ENCODE results near the gene SCN7A. TPM values are rescaled to one million over a fixed set of nuclear protein-coding genes. Genes with fewer than 3 reads are reported as not detected.
"Not testable (repeated sequence)": the region's sequence is repeated elsewhere in the genome, so short reads cannot be mapped to it uniquely, and the experiment has no call there.

Gene SCN7A
- total RNA-seq, 2 donors from 2014 or later = not detected

DNA sequence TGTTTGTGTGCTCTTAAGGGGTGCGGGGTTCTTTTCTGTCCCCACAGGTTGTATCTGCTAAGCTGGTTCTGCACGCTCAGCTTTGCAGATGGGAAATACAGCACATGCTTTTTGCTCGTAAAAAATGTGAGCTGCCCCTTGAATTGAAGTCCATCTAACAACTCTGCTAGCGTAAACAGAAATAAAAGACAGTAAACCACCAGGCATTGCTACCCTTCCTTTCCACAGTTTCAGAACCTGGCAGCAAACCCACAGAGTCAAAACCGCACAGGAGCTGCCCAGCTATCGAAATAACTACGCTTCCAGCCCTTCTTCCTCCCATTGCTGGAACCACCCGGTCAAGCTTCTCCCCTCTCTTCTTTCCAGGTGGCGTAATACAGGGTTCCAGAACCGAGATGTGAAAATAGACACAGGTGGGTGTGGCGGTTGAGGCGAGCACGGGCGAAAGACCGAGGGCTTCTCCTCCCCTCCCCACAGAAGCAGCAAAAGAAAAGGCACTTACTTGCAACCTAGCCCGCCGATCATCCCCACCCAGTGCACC, 118.8 kb downstream of the SCN7A start:
- DNase-seq = no peak
- H3K27ac Mint-ChIP-seq = no peak overlapping the region
- peak overlapping the region; percentile 76 for H3K4me3 Mint-ChIP-seq
- peaks cover 9% of the 10 kb centered on the region for H3K4me1 Mint-ChIP-seq
- no peak for ATAC-seq
- peaks cover 31% of the 10 kb centered on the region for H3K27me3 Mint-ChIP-seq
- H3K36me3 Mint-ChIP-seq (ENCODE audit: low read depth) = no peaks in the 10 kb centered on the region
- no peaks in the 10 kb centered on the region for H3K9me3 ChIP-seq (ENCODE audit: control insufficient read depth, low read length, poor library complexity, severe bottlenecking)

DNA sequence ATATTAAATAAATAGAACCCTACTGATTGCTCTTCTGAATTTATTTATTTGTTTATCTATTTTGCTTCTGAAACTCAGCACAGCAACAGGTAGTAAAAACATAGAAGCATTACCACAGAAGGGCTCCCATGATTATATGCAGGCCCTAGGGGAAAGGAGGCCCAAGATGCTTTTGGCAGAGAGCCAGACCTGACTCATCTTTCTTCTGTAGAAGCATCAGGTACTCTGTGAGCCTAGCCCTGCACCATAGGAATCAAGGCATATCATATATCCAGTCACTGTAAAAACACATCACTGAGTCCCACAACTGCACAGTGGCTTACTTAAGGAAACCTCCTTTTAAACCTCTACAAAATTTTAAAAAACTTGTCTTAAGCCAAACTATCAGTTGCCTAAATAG, 120.1 kb downstream of the SCN7A start:
- Mint-ChIP-seq H3K27me3 (peaks cover 31% of the 10 kb centered on the region), H3K36me3 (ENCODE audit: low read depth) (no peaks in the 10 kb centered on the region), H3K4me3 (no peak overlapping the region), H3K27ac (no peak overlapping the region), H3K4me1 (peaks cover 9% of the 10 kb centered on the region)
- ATAC-seq (no peak), DNase-seq (no peak)
- no peaks in the 10 kb centered on the region for H3K9me3 ChIP-seq (ENCODE audit: control insufficient read depth, low read length, poor library complexity, severe bottlenecking)

DNA sequence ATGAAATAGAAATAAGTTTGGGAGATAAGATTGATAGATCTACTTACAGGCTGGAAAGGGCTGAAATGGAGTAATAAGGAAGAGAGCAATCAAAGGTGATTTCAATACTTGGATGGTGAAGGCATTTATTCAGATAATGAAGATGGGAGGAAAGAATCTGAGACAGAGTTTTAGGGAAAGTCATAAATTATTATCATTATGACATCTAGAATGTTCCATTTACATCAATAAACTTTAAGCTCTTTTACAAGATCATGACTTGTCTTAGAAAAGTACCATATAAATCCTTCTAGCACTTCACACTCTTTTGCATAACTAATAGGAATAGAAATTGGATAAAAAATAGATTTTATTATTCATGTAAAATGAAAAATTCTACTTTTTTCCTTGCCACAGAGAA, 120.5 kb downstream of the SCN7A start:
- H3K9me3 ChIP-seq (ENCODE audit: control insufficient read depth, low read length, poor library complexity, severe bottlenecking) = no peaks in the 10 kb centered on the region
- H3K36me3 Mint-ChIP-seq (ENCODE audit: low read depth) = no peaks in the 10 kb centered on the region
- ATAC-seq (no peak), DNase-seq (no peak)
- H3K4me3 Mint-ChIP-seq = no peak overlapping the region
- peaks cover 9% of the 10 kb centered on the region for H3K4me1 Mint-ChIP-seq
- no peak overlapping the region for H3K27ac Mint-ChIP-seq
- peaks cover 31% of the 10 kb centered on the region for H3K27me3 Mint-ChIP-seq

DNA sequence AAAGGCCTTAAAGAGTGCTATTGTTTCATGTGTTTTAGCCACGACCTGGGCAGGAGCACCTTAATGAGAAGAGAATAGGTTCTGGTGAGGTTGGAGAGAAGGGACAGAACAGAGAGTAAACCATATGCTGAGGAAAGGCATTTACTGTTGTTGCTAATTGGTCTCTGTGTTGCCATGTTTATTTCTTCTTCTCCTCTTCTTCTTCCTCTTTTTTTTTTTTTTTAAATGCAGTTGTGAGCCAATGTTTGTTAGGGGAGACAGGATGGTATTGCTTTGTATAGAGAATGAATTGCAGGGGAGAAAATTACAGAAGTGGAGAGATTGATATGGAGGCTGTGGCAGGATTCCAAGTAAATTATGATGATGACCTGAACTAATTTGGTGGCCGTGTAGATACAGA, 120.9 kb downstream of the SCN7A start:
- Mint-ChIP-seq H3K27me3 (peaks cover 27% of the 10 kb centered on the region), H3K36me3 (ENCODE audit: low read depth) (no peaks in the 10 kb centered on the region), H3K4me1 (peaks cover 9% of the 10 kb centered on the region), H3K27ac (no peak overlapping the region), H3K4me3 (no peak overlapping the region)
- H3K9me3 ChIP-seq (ENCODE audit: control insufficient read depth, low read length, poor library complexity, severe bottlenecking) = no peaks in the 10 kb centered on the region
- ATAC-seq (no peak), DNase-seq (no peak)

DNA sequence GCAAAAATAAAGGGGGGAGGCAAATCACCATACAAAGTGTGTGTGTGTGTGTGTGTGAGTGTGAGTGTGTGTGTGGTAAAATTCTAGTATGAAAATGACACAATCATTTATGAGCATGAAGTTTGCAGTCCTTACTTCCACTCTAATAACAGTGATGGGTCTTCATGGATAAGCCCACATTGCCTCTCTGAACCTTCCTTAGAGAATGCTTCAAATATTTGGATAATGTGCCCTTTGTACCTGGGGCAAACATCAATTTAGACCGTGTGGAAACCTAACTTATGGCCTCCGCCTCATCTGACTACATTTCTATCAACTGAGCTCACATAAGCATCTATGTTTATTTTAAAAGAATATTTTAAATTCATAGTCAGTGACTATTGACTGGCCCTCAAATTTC, 122.0 kb downstream of the SCN7A start:
- Mint-ChIP-seq H3K4me1 (peaks cover 9% of the 10 kb centered on the region), H3K27ac (no peak overlapping the region), H3K36me3 (ENCODE audit: low read depth) (no peaks in the 10 kb centered on the region), H3K27me3 (peaks cover 21% of the 10 kb centered on the region), H3K4me3 (no peak overlapping the region)
- H3K9me3 ChIP-seq (ENCODE audit: control insufficient read depth, low read length, poor library complexity, severe bottlenecking) = no peaks in the 10 kb centered on the region
- ATAC-seq (no peak), DNase-seq (no peak)

DNA sequence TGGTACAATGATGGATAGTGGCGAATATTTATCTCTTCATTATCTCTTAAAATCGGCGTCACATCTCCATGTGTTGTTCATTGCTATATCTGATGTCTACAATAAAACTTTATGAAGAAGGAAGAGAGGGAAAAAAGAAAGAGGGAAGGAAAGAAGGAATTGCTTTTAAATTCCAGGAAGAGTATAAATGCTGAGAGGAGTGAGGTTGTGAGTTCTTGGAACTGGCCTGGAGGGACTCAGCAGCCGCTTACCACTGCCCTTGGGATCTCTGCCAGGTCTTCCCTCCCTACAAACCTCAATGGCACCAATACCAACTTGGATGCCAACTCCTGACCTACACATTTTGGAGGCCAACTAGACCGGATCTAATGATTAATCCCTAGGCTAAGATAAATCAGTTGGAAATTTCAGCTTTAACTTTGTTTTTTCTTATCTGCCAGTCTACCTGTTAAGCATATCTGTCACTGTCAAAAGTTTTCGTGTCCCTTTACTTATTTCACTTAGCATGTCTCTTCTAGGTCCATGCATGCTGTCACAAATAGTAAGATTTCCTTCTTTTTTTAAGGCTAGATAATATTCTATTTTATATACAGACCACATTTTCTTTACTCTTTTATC, 128.1 kb downstream of the SCN7A start:
- Mint-ChIP-seq H3K27ac (no peak overlapping the region), H3K27me3 (no peaks in the 10 kb centered on the region), H3K4me1 (no peaks in the 10 kb centered on the region), H3K4me3 (no peak overlapping the region), H3K36me3 (ENCODE audit: low read depth) (no peaks in the 10 kb centered on the region)
- no peak for DNase-seq
- ATAC-seq = no peak
- no peaks in the 10 kb centered on the region for H3K9me3 ChIP-seq (ENCODE audit: control insufficient read depth, low read length, poor library complexity, severe bottlenecking)

DNA sequence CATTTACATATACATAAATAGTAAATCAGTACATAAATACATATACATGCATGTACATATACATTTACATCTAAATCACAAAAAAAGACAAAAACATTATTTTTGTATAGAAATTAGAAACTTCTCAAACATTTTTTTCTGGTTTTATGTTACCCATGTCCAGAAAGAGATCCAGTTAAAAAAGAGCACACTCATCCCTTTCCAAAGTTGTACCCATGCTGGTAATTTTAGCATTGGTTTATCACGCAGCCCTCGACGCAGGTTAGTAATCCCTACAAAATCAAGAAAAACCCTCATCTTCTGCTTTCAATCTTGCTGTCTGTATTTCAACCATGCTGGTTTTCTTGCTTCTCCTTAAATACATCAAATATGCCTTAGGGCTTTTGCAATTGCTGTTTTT, 128.8 kb downstream of the SCN7A start:
- ATAC-seq (no peak), DNase-seq (no peak)
- H3K27ac Mint-ChIP-seq = no peak overlapping the region
- no peaks in the 10 kb centered on the region for H3K36me3 Mint-ChIP-seq (ENCODE audit: low read depth)
- H3K4me1 Mint-ChIP-seq = no peaks in the 10 kb centered on the region
- no peak overlapping the region for H3K4me3 Mint-ChIP-seq
- no peaks in the 10 kb centered on the region for H3K27me3 Mint-ChIP-seq
- H3K9me3 ChIP-seq (ENCODE audit: control insufficient read depth, low read length, poor library complexity, severe bottlenecking) = no peaks in the 10 kb centered on the region

DNA sequence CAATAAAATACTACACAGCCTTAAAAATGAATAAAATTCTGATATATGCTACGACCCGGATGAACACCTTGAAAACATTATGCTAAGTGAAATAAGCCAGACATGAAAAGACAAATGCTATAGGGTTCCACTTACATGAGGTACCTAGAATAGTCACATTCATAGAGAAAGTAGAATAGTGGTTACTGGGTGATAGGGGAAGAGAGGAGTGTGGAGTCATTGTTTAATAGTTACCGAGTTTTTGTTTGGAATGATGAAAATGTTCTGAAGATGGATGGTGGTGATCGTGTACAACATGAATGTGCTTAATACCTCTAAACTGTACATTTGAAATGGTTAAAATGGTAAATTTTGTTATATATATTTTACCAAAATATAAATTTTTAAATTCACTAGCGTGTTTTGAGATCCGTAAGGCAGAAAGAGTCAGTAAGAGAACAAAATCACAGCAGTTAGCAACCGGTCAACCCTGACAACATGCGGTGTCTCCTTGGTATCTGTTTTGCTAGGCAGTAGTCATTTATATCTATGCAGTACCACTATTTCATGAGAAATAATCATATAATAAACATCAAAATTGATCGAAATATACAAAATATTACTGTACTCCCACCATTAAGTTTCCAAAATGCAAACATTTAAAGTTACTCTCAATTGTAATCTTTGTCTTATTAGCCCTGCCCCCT, 129.4 kb downstream of the SCN7A start:
- H3K4me1 Mint-ChIP-seq = no peaks in the 10 kb centered on the region
- ATAC-seq (no peak), DNase-seq (no peak)
- no peaks in the 10 kb centered on the region for H3K36me3 Mint-ChIP-seq (ENCODE audit: low read depth)
- H3K4me3 Mint-ChIP-seq = no peak overlapping the region
- no peaks in the 10 kb centered on the region for H3K27me3 Mint-ChIP-seq
- H3K9me3 ChIP-seq (ENCODE audit: control insufficient read depth, low read length, poor library complexity, severe bottlenecking) = no peaks in the 10 kb centered on the region
- H3K27ac Mint-ChIP-seq = no peak overlapping the region

DNA sequence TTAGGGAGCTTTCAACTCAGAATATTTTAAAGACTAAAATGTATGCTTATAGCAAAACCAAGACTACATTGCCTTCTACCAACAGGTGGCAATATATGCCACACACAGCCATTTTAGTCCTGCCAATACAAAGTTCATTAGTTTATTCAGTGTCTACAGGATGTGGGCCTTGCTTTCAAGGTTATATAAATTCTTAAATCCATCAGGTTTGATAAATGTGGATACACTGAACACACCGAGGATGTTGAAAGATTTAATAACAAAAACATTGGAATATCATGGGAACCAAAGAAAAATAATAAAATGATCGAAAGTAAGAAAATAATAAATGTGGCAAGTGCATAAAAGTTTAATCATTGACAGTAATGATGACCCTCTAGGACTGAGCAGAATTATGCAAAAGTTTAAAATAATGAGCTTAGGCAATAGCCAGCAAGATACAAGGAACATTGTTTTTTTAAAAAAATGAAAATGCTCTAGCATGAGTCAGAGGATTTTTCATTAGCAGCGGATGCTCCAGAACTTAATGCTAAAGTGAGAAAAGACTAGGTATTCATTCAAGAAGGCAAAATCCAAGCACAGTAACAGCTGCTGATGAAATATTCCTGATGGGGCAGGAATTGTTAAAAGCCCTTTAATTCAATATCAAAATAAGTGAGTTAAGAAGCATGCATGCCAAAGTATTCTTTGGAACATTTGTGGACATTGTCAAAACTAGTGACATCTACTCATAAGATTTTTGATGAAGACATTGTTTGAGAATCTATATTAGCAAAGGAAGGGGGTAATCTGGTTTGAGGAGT, 132.5 kb downstream of the SCN7A start:
- no peak overlapping the region for H3K27ac Mint-ChIP-seq
- no peak for DNase-seq
- H3K4me1 Mint-ChIP-seq = no peaks in the 10 kb centered on the region
- H3K36me3 Mint-ChIP-seq (ENCODE audit: low read depth) = no peaks in the 10 kb centered on the region
- no peak overlapping the region for H3K4me3 Mint-ChIP-seq
- H3K27me3 Mint-ChIP-seq = no peaks in the 10 kb centered on the region
- H3K9me3 ChIP-seq (ENCODE audit: control insufficient read depth, low read length, poor library complexity, severe bottlenecking) = no peaks in the 10 kb centered on the region
- ATAC-seq = no peak

DNA sequence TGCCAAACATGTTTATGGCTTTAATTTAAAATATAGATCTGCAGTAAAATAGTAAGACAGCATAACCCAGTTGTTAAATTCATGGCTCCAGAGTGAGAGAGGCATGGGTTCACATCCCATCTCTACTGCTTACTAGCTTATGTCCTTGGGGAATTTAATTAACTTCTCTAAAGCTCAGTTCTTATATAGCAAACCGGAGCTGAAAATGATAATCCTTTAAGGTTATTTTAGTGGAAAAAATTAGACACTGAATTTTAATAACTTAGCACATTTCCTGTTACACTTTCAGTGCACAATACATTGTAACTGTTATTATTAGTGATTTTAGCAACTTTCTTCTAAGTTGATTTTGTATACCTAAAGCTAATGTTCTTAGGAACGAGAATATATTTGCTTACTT, 133.1 kb downstream of the SCN7A start:
- no peak for ATAC-seq

DNA sequence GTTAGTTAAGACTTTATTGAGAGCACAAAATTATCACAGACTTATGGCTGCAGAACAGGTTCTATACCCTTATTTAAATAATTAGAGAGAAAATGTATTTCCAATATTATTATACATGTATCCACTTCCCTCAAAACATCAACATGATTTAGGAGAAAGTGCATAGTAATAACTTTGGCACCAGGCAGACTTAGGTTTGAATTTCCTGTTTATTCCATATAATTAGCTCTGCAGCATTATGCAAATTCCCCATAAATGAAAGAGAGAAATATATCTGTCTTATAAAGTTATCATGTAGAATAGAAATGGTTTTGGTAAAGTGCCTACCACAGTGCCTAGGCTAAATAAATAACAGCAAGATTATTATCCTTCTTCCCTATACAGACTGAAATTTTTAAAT, 133.6 kb downstream of the SCN7A start:
- no peaks in the 10 kb centered on the region for H3K27me3 Mint-ChIP-seq
- ATAC-seq (no peak), DNase-seq (no peak)
- H3K4me3 Mint-ChIP-seq = no peak overlapping the region
- no peak overlapping the region for H3K27ac Mint-ChIP-seq
- no peaks in the 10 kb centered on the region for H3K36me3 Mint-ChIP-seq (ENCODE audit: low read depth)
- H3K4me1 Mint-ChIP-seq = no peaks in the 10 kb centered on the region
- H3K9me3 ChIP-seq (ENCODE audit: control insufficient read depth, low read length, poor library complexity, severe bottlenecking) = no peaks in the 10 kb centered on the region

More for the DNA sequence above, 133.1 kb downstream of the SCN7A start:
- no peaks in the 10 kb centered on the region for H3K4me1 Mint-ChIP-seq
- no peaks in the 10 kb centered on the region for H3K36me3 Mint-ChIP-seq (ENCODE audit: low read depth)
- H3K27ac Mint-ChIP-seq = no peak overlapping the region
- H3K27me3 Mint-ChIP-seq = no peaks in the 10 kb centered on the region
- DNase-seq = no peak
- H3K4me3 Mint-ChIP-seq = no peak overlapping the region
- no peaks in the 10 kb centered on the region for H3K9me3 ChIP-seq (ENCODE audit: control insufficient read depth, low read length, poor library complexity, severe bottlenecking)

DNA sequence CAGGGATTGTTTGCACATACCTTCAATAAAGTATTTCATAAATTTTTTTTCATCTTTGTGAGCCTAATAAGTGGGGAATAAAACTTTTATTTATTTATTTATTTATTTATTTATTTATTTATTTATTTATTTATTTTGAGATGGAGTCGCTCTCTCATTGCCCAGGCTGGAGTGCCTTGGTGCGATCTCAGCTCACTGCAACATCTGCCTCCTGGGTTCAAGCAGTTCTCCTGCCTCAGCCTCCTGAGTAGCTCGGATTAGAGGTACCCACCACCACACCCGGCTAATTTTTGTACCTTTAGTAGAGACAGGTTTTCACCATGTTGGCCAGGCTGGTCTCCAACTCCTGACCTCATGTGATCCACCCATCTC, 136.1 kb downstream of the SCN7A start:
- H3K27me3 Mint-ChIP-seq; DNase-seq; H3K4me1 Mint-ChIP-seq; H3K27ac Mint-ChIP-seq; H3K9me3 ChIP-seq (ENCODE audit: control insufficient read depth, low read length, poor library complexity, severe bottlenecking); H3K4me3 Mint-ChIP-seq; ATAC-seq; H3K36me3 Mint-ChIP-seq (ENCODE audit: low read depth): not testable (repeated sequence)

DNA sequence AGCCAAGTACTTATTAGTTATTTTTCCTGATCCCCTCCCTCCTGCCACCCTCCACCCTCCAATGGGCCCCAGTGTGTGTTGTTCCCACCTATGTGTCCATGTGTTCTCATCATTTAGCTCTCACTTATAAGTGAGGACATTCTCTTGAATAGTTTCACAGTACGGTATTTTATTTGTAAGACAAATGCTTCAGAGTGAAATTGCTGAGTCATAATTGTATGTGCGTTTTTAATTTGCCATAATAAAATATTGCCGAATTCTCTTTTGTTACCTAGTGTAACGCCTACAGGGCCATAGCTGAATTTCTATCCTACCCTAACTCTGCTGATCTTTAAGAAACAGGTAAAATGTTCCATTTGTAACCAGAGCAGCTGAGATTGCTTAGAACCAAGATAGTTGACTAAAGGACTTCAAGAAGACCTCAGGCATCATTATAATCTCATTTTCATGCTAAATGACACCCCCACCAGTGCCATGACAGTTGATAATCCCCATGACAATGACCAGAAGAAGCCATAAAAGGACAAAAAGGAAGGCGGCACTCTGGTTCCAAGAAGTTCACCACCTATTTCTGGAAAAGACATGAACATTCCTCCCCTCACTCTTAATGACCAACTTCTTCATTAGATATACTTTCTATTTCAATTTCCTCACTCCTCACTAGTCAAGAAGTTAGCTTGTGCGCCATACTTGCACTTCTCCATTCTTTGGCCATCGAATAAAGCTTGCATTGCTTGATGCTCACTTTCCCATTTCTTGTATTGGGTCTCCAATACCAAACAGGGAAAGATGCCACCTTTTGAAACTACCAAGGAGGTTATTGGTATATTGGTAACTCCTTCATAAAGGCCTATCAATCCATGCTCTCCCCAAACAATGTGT, 136.7 kb downstream of the SCN7A start:
- Mint-ChIP-seq H3K27ac (no peak overlapping the region), H3K27me3 (no peaks in the 10 kb centered on the region), H3K4me1 (no peaks in the 10 kb centered on the region), H3K4me3 (no peak overlapping the region), H3K36me3 (ENCODE audit: low read depth) (no peaks in the 10 kb centered on the region)
- ATAC-seq (no peak), DNase-seq (no peak)
- H3K9me3 ChIP-seq (ENCODE audit: control insufficient read depth, low read length, poor library complexity, severe bottlenecking) = no peaks in the 10 kb centered on the region

Measured in T-helper 17 cell (primary cell).